ENCODE data around the gene ZNF607. TPM values are rescaled to one million over a fixed set of nuclear protein-coding genes. Genes with fewer than 3 reads are reported as not detected.

Gene ZNF607
- 4.3 and 6.8 TPM in 2 replicates for total RNA-seq

GRCh38 chr19:37719111-37719926 is at the start of gene ZNF607:
Gene ZNF607, minus strand, starts transcription at chr19:37719761. Its CDS starts 8,143 bp downstream, at chr19:37711618.

GRCh38 chr19:37655301-37655688 is 64.3 kb downstream of the ZNF607 start, which contains the start of gene ZFP30:
Gene ZFP30, minus strand, starts transcription at chr19:37655465. Its CDS starts 7,643 bp downstream, at chr19:37647822.

Small RNA genes lying within 50 kb of the gene (small RNA-seq; reads per million reads assigned to genes)
- not detected for gene SELENOKP1

Other genes starting within 250 kb of the ZNF607 start
- gene ZNF793, start 212.8 kb downstream of the ZNF607 start, total RNA-seq: 4.7 and 6.3 TPM in 2 replicates
- 5.2 and 5.6 TPM in 2 replicates for gene ZNF571, start 125.0 kb downstream of the ZNF607 start, total RNA-seq
- gene ZNF540, start 124.9 kb downstream of the ZNF607 start, total RNA-seq: 1.2 and 1.4 TPM in 2 replicates
- gene ZFP30, start 64.3 kb downstream of the ZNF607 start, total RNA-seq: 18.9 and 22.7 TPM in 2 replicates
- 9.4 and 14.2 TPM in 2 replicates for gene ZNF573, start 59.8 kb upstream of the ZNF607 start, total RNA-seq
- gene WDR87, start 186.8 kb upstream of the ZNF607 start, total RNA-seq: not detected in 2 replicates
- 17.8 and 18.9 TPM in 2 replicates for gene SIPA1L3, start 187.4 kb upstream of the ZNF607 start, total RNA-seq

Measured in articular chondrocyte of knee joint (primary cell).